GM21360 (cell line): ENCODE measurements around the gene USP20.
"Not testable (repeated sequence)": the region's sequence is repeated elsewhere in the genome, so short reads cannot be mapped to it uniquely, and the experiment has no call there.

Source experiments
- ATAC-seq: cut with Tn5 transposase; IDR thresholded peaks from one replicate; pipeline ENCODE4 v1.9.1; 2021; ENCODE audit warnings: mild to moderate bottlenecking, moderate library complexity; ENCODE audit not compliant: unreplicated experiment

Gene USP20

DNA sequence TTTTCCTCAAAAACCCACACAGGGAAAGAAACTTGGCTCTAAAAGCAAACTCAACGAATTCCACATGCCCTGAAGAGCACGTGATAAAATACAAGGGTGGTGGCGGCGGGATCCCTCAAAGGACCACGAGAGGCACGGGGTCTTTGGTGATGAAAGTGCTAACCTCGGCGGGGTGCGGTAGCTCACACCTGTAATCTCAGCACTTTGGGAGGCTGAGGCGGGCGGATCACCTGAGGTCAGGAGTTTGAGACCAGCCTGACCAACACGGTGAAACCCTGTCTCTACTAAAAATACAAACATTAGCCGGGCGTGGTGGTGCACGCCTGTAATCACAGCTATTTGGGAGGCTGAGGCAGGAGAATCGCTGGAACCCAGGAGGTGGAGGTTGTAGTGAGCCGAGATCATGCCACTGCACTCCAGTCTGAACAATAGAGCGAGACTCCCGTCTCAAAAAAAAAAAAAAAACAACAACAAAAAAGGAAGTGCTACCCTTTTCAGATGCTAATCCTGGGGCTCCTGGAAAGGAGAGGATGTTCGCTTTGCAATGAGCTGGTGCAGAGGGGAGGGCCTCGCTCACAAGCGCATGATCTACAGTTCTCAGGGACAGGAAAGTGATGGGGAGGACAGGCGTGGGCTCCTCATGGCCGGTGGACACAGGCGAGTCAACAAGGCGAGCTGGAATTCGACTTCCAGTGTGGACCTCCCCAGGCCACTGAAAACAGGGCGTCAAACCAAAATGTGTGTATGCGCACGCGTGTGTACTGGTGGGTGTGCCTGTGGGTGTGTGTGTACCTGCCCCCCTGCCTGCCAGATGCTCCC is 54.1 kb downstream of the USP20 start:
- no peak for ATAC-seq

DNA sequence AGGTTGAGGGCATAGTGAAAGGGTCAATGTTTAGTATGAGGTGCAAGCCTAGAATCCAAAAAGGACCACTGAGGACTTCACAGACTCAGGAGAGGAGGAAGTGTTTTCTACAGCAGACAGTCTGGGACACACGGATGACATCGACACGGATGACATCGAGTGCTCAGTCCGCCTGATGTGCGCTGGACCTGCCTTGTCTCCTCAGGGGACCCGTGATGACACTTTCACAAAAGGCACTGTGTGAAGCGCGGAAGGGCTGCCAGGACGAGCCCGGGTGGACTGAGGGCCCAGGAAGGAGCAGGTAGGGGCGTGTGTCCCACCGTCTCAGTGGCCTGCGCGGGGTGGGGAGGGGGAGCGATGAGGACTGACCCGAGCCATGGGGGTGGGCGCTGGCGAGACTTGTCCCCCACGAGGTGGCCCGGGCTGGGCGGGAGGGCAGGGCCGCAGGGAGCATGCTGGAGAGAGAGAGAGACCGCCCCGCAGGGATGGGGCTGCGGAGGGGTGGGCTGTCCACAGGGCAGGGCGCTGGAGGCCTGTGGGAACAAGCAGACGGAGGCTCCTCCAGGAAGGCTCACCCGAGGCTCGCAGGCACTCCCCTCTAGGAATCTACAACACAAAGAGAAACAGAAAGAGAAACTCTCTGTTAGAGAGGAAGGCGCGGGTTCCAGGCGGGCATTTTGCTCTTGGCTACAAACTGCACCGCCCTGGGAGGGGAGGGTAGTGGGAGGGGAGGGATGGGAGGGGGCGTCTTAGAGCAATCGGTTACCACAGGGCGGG is 54.9 kb downstream of the USP20 start:
- ATAC-seq, result no peak

DNA sequence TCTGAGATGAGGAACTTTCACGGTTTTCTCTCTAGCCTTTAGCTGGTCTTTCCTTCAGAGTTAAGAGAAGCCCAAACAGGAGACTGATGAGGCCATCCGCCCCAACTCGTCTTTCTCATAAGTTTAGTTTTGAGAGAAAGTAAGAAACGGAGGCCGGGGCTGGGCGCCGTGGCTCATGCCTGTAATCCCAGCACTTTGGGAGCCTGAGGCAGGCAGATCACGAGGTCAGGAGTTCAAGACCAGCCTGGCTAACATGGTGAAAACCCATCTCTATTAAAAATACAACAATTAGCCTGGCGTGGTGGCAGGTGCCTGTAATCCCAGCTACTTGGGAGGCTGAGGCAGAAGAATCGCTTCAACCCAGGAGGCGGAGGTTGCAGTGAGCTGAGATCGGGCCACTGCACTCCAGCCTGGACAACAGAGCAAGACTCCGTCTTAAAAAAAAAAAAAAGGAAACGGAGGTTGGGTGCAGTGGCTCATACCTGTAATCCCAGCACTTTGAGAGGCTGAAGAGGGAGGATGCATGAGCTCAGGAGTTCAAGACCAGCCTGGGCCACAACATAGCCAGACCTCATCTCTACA is 55.6 kb downstream of the USP20 start:
- not testable (repeated sequence) for ATAC-seq

DNA sequence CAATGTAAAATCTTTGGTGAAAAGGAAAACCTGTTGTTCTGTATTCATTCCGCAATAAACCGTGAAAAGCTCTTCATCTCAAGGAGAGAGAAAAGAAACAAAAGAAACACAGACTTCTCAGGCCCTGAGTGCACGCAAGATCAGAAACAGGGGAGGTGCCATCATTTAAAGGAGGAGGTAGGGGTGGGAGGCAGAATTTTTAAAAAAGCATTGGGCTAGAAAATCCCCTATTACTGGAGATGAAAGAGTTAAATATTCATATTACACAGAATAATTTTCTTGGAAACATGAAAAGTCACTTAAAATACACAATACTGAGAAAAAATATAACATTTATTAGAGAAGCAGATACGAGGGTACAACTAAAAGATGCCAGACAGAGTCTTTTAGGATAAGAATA is 56.3 kb downstream of the USP20 start:
- ATAC-seq, result no peak

DNA sequence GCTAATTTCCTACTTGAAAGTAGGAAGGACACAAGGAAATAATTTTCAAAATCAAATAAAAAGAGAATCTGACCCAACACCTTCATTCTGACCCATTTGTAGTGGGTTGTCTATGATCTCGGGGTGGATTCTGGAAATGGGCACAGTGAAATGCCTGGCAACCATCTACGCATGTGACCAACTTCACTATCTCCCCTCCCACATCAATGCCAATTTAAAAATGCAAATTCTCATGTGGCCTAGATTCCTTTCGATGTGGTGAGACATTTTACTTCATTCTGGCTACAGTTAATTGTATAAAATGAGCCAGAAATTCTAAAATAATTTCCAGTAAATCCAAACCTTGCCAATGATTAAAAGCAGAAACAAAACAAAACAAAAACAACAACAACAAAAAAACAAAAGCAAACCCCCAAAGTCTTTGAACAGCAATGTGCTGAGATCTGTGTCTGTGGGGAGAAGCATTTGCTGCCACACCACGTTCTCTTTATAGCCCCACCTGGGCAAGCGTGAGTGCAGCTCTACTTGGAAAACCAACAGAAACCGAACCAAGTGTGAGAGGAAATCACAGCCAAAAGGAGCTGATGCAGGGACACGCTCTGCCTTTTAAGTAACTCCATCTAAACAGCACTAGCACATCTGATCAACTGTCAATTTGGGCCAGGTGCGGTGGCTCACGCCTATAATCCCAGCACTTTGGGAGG is 59.0 kb downstream of the USP20 start:
- no peak for ATAC-seq

DNA sequence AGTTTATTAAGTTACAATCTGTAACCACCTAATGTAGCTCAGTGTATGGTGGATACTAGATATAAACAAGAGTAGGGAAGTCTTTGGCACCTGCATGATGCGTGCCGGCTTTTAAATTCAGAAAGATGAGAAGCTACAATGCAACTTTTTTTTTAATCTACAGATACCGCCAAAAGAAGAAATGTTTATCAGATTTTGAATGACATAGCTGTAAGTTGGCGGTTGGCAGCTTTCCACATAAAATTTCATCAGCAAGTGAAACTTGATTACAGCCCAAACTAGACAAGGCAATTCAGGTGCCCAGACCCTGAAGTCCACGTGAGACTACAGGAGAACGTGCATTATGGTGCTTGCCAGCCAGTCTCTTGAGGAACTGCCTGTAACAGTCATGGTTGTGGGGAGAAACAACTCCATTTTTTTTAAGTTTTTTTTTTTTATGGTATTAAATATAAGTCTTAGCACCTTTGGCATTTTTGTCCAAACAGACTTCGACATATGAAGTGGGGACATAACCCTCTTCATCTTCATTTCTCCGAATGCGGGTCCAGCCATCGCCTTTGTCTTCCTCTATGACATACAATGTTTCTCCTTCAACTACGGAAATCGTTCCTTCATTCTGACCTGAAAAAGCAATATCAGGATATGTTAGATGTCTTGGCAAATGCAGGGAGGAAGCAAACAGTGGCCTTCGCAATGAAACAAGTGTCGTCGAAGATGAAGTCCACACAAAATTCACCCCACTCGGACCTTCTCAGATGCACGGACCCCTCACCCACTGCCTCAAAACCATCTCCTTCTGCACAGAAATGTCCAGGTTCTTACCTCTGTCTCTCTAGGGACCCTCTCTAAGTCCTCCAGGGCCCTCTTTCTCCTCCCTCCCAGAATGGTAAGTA is 60.4 kb downstream of the USP20 start:
- ATAC-seq, result no peak

DNA sequence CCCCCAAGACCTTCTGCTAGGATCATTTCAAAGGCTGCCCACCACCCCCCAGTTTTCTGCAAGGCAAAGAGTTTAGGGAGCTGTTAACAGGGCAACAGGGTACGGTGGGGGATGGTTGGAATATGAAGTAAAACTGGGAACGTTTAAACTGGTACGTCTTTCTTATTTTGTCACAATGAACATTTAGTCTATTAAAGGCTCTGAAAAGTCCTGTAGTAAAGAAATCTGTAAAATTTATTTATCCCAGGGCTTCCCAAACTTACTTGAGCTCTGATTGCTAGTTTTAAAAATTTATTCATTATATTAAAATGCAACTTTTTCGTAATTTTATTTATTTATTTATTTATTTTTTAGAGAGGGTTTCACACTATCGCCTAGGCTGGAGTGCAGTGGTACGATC is 62.0 kb downstream of the USP20 start:
- no peak for ATAC-seq

DNA sequence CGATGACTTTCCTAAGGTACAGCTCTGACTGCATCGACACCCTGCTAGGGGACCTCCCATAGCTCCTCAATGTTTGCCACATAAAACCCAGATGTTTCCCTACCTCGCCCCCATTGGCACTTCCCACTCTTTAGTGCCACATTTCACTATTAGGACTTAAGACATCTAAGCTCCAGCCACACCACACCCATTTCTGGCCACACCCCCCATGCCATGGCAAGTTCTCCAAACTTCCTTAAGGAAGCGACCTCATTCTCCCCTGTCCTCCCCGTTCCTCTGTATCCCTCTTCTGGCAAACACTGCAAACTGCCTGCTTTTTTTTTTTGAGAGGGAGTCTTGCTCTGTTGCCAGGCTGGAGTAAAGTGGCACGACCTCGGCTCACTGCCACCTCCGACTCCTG is 62.9 kb downstream of the USP20 start:
- no peak for ATAC-seq

DNA sequence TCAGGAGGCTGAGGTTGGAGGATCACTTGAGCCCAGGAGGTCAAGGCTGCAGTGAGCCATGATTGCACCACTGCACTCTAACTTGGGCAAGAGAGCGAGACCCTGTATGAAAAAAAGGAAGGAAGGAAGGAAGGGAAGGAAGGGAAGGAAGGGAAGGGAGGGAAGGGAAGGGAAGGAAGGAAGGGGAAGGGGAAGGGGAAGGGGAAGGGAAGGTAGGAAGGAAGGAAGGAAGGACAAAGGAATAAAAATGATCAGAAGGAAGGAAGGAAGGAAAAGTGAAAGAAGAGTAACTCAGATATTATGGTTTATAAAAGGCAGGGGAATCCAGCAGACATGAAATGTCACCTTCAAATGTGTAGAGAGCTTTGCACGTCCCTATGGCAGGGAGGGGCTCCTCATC is 64.4 kb downstream of the USP20 start:
- ATAC-seq, result no peak

DNA sequence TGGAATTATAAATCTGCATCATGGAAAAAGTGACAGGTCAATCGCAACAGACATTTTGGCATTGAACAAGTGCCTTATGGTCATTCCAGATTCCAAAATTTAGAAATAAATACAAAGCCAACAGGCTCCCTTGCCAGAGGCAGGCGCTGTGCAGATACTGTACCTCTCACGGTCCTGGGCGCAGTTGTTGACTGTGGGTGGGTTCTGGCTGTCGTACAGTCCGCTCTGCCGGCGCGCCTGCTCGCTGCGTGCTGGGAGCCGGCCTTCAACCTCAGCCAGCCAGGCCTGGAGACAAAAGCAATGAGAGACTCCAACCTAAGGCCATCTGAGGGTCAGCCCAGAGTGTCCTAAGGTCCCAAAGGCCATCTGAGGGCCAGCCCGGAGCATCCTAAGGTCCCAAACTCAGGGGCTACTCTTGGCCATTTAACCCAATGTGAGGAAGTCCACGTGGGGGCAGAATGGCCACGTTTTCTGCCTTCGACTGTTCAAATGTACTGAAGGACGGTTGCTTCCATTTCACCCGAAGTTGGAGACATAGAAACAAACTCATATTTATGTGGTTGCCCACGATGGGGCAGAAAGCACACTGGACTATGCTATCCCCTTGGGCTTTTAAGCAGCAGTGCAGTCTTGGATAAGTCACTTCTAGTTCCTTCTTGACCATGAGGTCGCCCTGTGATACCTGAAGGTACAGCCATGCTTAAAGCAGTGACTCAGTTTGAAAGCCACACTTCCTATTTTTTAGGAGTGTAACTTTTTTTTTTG is 65.2 kb downstream of the USP20 start:
- ATAC-seq, result peak; percentile 86

DNA sequence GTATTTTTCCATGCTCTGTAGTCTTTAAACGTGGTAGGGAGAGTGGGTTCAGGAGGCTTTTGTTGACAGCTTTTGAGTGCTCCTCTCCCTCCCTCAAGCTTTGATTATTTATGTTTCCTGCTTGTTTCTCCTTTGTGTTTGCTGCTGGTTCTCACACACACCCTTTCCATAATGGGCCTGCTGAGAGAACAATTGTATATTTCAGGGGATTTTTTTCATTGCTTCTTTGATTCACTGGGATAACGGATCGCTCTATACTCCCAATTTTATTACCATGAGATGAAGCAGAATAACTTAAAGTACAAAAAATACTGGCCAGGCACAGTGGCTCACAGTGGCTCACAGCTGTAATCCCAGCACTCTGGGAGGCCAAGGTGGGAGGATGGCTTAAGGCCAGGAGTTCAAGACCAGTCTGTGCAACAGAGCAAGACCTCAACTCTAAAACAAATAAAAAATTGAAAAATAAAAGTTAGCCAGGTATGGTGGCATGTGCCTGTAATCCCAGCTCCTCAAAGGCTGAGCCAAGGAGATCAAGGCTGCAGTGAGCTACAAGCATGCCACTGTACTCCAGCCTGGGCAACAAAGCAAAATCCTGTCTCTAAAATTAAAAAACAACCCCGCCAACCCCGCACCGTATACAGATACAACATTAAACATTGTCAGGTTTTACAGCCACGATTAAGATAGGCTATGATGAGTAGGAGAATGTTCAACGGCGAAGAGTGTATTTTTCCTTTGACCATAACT is 66.9 kb downstream of the USP20 start:
- ATAC-seq, result no peak

DNA sequence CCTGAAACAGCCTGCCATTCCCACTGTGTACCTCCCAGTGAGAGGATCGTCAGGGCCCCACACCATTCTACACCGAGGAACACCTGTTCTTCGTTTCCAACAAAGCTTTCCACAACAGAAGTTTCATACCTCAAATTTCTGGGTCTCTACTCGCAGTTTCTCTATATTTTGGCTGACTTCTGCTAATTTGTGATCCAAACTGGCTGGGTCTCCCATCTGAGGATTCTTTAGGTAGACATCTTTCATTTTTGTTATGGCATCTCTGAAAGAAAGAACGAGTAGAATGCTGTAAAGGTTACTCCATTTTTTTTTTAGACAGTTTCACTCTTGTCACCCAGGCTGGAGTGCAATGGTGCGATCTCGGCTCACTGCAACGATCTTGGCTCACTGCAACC is 67.5 kb downstream of the USP20 start:
- ATAC-seq, result no peak

DNA sequence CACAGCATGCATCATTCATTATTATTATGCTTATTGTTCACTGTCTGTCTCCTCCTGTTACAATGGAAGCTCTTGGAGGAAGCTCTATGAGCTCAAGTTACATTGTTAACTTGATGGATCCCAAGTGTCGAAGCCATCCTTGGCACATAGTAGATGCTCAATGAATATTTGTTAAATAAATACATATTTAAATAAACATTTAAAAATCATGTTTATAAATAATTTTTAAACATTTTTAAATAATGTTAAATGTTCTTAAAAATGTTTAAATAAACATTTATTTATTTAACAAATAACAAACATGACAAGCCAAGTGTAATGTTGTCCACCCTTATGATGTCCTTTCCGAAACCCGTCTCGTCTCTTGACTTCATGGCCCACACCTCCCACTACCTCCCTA is 69.5 kb downstream of the USP20 start:
- ATAC-seq, result no peak

DNA sequence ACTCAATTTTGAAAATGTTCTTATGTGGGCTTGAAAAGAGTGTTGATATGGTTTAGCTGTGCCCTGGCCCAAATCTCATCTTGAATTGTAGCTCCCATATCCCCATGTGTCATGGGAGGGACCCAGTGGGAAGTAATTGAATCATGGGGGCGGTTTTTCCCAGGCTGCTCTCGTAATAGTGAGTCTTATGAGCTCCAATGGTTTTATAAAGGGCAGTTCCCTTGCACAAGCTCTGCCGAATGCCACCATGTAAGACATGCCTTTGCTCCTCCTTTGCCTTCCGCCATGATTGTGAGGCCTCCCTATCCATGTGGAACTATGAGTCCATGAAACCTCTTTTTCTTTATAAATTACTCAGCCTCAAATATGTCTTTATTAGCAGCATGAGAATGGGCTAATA is 71.0 kb downstream of the USP20 start:
- no peak for ATAC-seq

DNA sequence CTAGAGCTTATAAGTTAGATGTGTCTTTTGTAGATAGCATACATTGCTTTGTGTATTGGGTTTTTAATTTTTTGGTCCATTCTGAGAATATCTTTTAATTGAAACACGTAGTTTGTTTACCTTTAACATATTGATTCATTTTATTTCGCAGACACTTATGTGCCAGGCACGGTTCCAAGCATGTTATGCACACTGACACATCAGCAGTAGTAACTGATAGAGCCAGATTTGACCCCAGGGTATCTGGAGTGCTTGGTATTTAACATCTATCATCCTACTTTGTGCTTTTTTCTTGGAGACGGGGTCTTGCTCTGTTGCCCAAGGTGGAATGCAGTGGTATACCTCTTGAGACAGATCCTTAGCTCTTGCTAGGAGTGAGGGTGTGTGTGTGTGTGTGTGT is 71.9 kb downstream of the USP20 start:
- ATAC-seq, result no peak

DNA sequence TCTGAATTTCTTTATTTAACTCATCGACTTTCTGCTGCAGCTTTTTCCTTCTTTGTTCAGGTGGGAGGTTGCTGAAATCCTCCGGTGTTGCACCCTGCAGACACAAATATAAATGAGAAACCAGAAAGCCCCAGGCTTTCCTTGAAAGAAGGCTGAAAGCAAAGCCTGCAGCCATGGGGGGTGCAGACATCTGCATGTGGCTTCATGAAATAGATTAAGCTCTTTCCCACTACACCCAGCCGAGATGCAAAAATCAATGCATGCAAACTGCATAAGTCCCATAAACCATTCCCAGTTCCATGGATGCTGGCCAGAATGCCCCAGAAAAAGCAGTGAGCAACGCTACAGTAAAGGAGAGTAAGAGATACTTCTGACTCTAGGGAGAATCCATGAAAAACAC is 73.6 kb downstream of the USP20 start:
- ATAC-seq, result no peak

DNA sequence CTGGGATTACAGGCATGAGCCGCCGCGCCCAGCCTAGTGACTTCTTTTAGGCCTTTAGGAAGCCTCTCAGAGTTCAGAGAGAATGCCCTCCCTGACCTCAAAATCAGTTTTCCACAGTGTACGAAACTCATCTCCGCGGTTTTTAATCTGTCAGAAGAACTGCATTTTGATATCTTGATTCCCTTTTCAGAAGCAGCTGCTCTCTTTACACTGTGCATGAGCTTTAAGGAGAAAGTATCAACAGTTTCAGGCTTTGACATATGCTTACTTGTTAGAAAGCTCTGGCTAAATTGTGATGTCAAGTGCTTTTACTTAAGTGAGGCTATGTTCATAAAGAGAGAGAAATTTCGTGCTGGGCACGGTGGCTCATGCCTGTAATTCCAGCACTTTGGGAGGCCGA is 74.6 kb downstream of the USP20 start:
- no peak for ATAC-seq

DNA sequence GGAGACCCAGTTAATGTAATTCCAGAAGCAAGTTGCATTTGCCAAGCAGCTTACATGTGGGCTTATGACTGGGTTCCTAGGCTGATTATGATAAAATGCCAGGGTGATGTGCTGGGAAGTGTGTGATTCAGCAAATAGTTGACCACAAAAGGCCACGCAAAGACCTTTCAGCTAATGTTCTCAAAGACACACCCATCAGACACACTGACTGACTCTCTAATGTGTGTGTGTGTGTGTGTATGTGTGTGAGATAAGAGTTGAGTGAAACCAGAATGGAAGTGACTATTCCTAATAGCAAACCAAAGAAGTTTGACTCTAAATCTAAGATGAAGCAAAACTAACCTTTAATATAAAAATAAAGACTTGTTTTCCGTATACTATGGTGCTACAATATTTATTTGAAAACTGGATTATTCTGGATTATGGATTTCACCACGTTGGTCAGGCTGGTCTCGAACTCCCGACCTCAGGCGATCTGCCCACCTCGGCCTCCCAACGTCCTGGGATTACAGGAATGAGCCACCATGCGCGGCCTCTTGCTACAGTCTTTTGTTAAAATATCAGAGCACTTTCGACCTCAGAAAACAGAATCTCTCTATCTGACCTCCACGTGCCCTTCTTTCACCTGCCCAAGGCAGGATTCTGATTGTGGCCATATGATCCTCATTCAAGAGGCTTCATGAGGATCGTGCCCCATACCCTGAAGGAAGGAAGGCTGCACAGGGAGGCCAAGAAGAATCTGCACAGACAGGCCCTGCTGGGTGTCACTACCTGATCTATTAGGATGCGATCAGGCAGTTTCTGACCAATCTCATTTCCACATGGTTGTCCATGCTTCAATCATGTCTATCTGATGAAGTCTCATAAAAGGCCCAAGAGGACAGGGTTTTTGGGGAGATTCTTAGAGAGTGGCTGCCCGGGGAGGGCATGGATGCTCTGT is 75.6 kb downstream of the USP20 start:
- ATAC-seq, result no peak
